T-helper 1 cell treated with Interleukin-12 subunit alpha and Interleukin-12 subunit beta and Interleukin-4 antibody, amounts not matched to agents 30 μg/mL and 1 μg/mL, for 36 hours (primary cell): Measurements from ENCODE around the gene SLC38A3.

Experiments used
- H3K27ac Mint-ChIP-seq: one replicate; pipeline ENCODE4 v1.8.0; 2021; ENCODE audit warnings: mild to moderate bottlenecking, mixed read lengths
- H3K27me3 Mint-ChIP-seq: one replicate; pipeline ENCODE4 v1.8.0; 2021; ENCODE audit warnings: low read depth, mixed read lengths
- H3K36me3 Mint-ChIP-seq: one replicate; pipeline ENCODE4 v1.8.0; 2021; ENCODE audit warnings: low read depth, mixed read lengths
- H3K4me1 Mint-ChIP-seq: one replicate; pipeline ENCODE4 v1.8.0; 2021; ENCODE audit warnings: low read depth, mixed read lengths
- H3K4me3 Mint-ChIP-seq: one replicate; pipeline ENCODE4 v1.8.0; 2021; ENCODE audit warnings: mild to moderate bottlenecking, moderate library complexity, mixed read lengths
- H3K9me3 Mint-ChIP-seq: one replicate; pipeline ENCODE4 v1.8.0; 2021; ENCODE audit warnings: mixed read lengths

SLC38A3 gene

GRCh38 chr3:50192689-50193141 lies 12.4 kb upstream of the SLC38A3 start:
- H3K27ac Mint-ChIP-seq = no peak overlapping the region
- H3K36me3 Mint-ChIP-seq = no peaks in the 10 kb centered on the region
- peaks cover 4% of the 10 kb centered on the region for H3K4me1 Mint-ChIP-seq
- H3K4me3 Mint-ChIP-seq = no peak overlapping the region
- peaks cover 21% of the 10 kb centered on the region for H3K27me3 Mint-ChIP-seq
- H3K9me3 Mint-ChIP-seq = no peaks in the 10 kb centered on the region

GRCh38 chr3:50193286-50193685 lies 11.8 kb upstream of the SLC38A3 start:
- Mint-ChIP-seq H3K27me3 (peaks cover 22% of the 10 kb centered on the region), H3K4me3 (no peak overlapping the region), H3K4me1 (peaks cover 4% of the 10 kb centered on the region), H3K9me3 (no peaks in the 10 kb centered on the region), H3K27ac (no peak overlapping the region), H3K36me3 (no peaks in the 10 kb centered on the region)

- Mint-ChIP-seq H3K4me1 (peaks cover 4% of the 10 kb centered on the region), H3K9me3 (no peaks in the 10 kb centered on the region), H3K4me3 (no peak overlapping the region), H3K36me3 (no peaks in the 10 kb centered on the region), H3K27me3 (peaks cover 22% of the 10 kb centered on the region), H3K27ac (no peak overlapping the region)
Observed at GRCh38 chr3:50193746-50194127, 11.3 kb upstream of the SLC38A3 start.

GRCh38 chr3:50194128-50194902 lies 10.8 kb upstream of the SLC38A3 start:
- no peaks in the 10 kb centered on the region for H3K36me3 Mint-ChIP-seq
- peak overlapping the region; percentile 17 for H3K4me3 Mint-ChIP-seq
- H3K27ac Mint-ChIP-seq = no peak overlapping the region
- peaks cover 4% of the 10 kb centered on the region for H3K4me1 Mint-ChIP-seq
- H3K9me3 Mint-ChIP-seq = no peaks in the 10 kb centered on the region
- H3K27me3 Mint-ChIP-seq = peaks cover 24% of the 10 kb centered on the region

- peaks cover 25% of the 10 kb centered on the region for H3K27me3 Mint-ChIP-seq
- H3K9me3 Mint-ChIP-seq = no peaks in the 10 kb centered on the region
- H3K27ac Mint-ChIP-seq = no peak overlapping the region
- peak overlapping the region; percentile 17 for H3K4me3 Mint-ChIP-seq
- H3K4me1 Mint-ChIP-seq = peaks cover 4% of the 10 kb centered on the region
- H3K36me3 Mint-ChIP-seq = no peaks in the 10 kb centered on the region
Observed at GRCh38 chr3:50194903-50195500, 10.1 kb upstream of the SLC38A3 start.

GRCh38 chr3:50195501-50196252 lies 9.4 kb upstream of the SLC38A3 start:
- H3K36me3 Mint-ChIP-seq = no peaks in the 10 kb centered on the region
- H3K9me3 Mint-ChIP-seq = no peaks in the 10 kb centered on the region
- peaks cover 25% of the 10 kb centered on the region for H3K27me3 Mint-ChIP-seq
- H3K27ac Mint-ChIP-seq = no peak overlapping the region
- no peak overlapping the region for H3K4me3 Mint-ChIP-seq
- peaks cover 4% of the 10 kb centered on the region for H3K4me1 Mint-ChIP-seq

- Mint-ChIP-seq H3K36me3 (no peaks in the 10 kb centered on the region), H3K27me3 (peaks cover 25% of the 10 kb centered on the region), H3K27ac (no peak overlapping the region), H3K4me3 (no peak overlapping the region), H3K9me3 (no peaks in the 10 kb centered on the region), H3K4me1 (peaks cover 4% of the 10 kb centered on the region)
Observed at GRCh38 chr3:50196253-50196801, 8.7 kb upstream of the SLC38A3 start.

- Mint-ChIP-seq H3K4me1 (no peaks in the 10 kb centered on the region), H3K9me3 (no peaks in the 10 kb centered on the region), H3K4me3 (no peak overlapping the region), H3K27ac (no peak overlapping the region), H3K36me3 (no peaks in the 10 kb centered on the region), H3K27me3 (peaks cover 40% of the 10 kb centered on the region)
Observed at GRCh38 chr3:50201573-50202315, 3.3 kb upstream of the SLC38A3 start.

GRCh38 chr3:50202353-50203112 lies 2.5 kb upstream of the SLC38A3 start:
- no peaks in the 10 kb centered on the region for H3K9me3 Mint-ChIP-seq
- no peaks in the 10 kb centered on the region for H3K4me1 Mint-ChIP-seq
- H3K4me3 Mint-ChIP-seq = no peak overlapping the region
- no peak overlapping the region for H3K27ac Mint-ChIP-seq
- peaks cover 43% of the 10 kb centered on the region for H3K27me3 Mint-ChIP-seq
- no peaks in the 10 kb centered on the region for H3K36me3 Mint-ChIP-seq

GRCh38 chr3:50203113-50203808 lies 1.8 kb upstream of the SLC38A3 start:
- H3K9me3 Mint-ChIP-seq = no peaks in the 10 kb centered on the region
- no peaks in the 10 kb centered on the region for H3K36me3 Mint-ChIP-seq
- H3K27me3 Mint-ChIP-seq = peaks cover 44% of the 10 kb centered on the region
- no peak overlapping the region for H3K4me3 Mint-ChIP-seq
- no peak overlapping the region for H3K27ac Mint-ChIP-seq
- no peaks in the 10 kb centered on the region for H3K4me1 Mint-ChIP-seq

- Mint-ChIP-seq H3K4me1 (no peaks in the 10 kb centered on the region), H3K9me3 (no peaks in the 10 kb centered on the region), H3K4me3 (no peak overlapping the region), H3K27ac (no peak overlapping the region), H3K27me3 (peaks cover 49% of the 10 kb centered on the region), H3K36me3 (no peaks in the 10 kb centered on the region)
Observed at GRCh38 chr3:50203809-50204803, 965 bp upstream of the SLC38A3 start.
